ENCODE measurements around the gene PSMA1.

GRCh38 chr11:14480716-14481115, 39.5 kb downstream of the PSMA1 start:
- TF ChIP-seq CTCF (IDR thresholded peaks at IDR 0.05; ENCODE audit: insufficient read depth, low read length, poor library complexity, severe bottlenecking) (no peak), EZH2phosphoT487 (conservative IDR thresholded peaks at IDR 0.05; ENCODE audit: low read length) (no peak)
